ENCODE measurements around the gene CACNG6. TPM values are rescaled to one million over a fixed set of nuclear protein-coding genes. Genes with fewer than 3 reads are reported as not detected.

CACNG6 gene
- total RNA-seq, 1 donor from 2014 or later, result 0.27 TPM

DNA sequence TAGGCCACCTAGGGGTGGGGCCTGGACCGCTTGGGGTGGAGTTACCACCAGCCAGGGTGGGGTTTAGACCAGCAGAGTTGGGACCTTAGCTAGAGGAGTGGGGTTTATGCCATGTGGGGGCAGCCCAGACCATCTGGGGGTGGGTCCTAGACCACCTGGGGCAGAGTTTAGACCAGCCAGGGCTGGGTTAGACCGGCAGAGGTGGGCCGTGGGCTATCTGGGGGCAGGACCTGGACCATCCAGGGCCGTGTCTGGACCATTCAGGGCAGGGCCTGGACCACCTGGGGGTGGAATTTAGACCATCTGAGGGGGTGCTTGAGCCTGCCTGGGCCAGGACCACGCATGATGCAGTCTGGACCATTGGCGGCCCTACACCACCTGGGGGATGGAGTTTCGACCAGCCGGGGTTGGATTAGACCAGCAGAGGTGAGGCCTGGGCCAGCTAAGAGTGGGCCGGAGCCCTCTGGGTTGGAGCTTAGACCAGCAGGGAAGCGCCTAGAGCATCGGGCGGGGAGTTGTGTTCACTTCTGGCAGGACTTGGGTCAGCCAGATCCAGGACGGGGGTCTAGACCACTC lies 10.0 kb upstream of the CACNG6 start:
- Mint-ChIP-seq H3K36me3 (peaks cover 10% of the 10 kb centered on the region), H3K4me3 (peak overlapping the region; percentile 92), H3K27me3 (peaks cover 50% of the 10 kb centered on the region), H3K4me1 (ENCODE audit: unreplicated experiment) (peaks cover 25% of the 10 kb centered on the region), H3K27ac (no peak overlapping the region), H3K9me3 (peaks cover 15% of the 10 kb centered on the region)
- DNase-seq (ENCODE audit: extremely low spot score, unreplicated experiment), result no peak
- TF ChIP-seq CTCF (conservative IDR thresholded peaks at IDR 0.05), result no peak

- H3K27me3 Mint-ChIP-seq, result peaks cover 47% of the 10 kb centered on the region
- no peak overlapping the region for H3K4me3 Mint-ChIP-seq
- no peak for DNase-seq (ENCODE audit: extremely low spot score, unreplicated experiment)
- peaks cover 15% of the 10 kb centered on the region for H3K9me3 Mint-ChIP-seq
- peaks cover 25% of the 10 kb centered on the region for H3K4me1 Mint-ChIP-seq (ENCODE audit: unreplicated experiment)
- no peak for TF ChIP-seq CTCF (conservative IDR thresholded peaks at IDR 0.05)
- H3K36me3 Mint-ChIP-seq, result peaks cover 10% of the 10 kb centered on the region
- no peak overlapping the region for H3K27ac Mint-ChIP-seq
These were observed 9.4 kb upstream of the CACNG6 start for GRCh38 chr19:53982001-53982451.

GRCh38 chr19:53982611-53983010 lies 8.8 kb upstream of the CACNG6 start:
- H3K4me3 Mint-ChIP-seq, result no peak overlapping the region

DNA sequence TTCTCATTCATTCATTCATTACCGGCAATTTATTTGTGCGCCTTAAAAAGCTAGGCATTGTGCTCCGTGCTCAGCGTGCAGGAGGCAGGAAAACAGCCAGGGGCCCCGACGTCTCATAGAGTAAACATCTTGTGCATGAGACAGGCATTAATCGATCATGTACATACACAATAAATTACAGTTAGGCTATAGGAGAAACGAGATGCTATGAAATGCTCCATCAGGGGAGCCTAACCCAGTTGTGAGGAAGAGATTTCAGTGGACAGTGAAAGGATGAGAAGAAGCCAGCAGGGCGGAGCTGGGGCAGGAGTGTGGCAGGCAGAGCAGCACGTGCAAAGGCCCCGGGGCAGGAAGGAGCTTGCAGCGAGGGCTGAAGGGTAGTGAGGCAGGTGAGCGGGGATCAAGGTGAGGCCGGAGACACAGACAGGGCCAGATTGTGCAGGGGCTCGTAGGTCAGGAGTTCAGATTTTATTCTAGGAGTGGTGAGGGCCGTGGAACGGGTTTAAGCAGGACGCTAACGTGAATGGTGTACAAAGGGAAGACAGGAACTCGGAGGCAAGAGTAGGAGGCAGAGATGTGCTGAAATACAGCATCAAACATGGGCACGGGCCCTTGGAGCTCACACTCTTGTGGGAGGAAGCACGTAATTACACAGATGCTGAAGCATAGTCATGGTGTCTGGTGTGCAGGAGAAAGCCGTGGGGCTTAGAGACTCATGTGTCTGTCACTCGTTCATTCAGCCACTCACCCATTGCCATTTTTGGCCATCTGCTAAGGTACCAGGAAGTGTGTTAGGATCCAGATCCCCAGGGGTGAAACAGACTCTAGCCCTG lies 7.8 kb upstream of the CACNG6 start:
- Mint-ChIP-seq H3K27me3 (peaks cover 34% of the 10 kb centered on the region), H3K9me3 (peaks cover 10% of the 10 kb centered on the region), H3K27ac (no peak overlapping the region), H3K36me3 (peaks cover 10% of the 10 kb centered on the region), H3K4me3 (no peak overlapping the region), H3K4me1 (ENCODE audit: unreplicated experiment) (peaks cover 18% of the 10 kb centered on the region)
- no peak for DNase-seq (ENCODE audit: extremely low spot score, unreplicated experiment)
- no peak for TF ChIP-seq CTCF (conservative IDR thresholded peaks at IDR 0.05)

More at GRCh38 chr19:53982611-53983010, 8.8 kb upstream of the CACNG6 start:
- TF ChIP-seq CTCF (conservative IDR thresholded peaks at IDR 0.05), result no peak
- Mint-ChIP-seq H3K4me1 (ENCODE audit: unreplicated experiment) (peaks cover 22% of the 10 kb centered on the region), H3K36me3 (peaks cover 10% of the 10 kb centered on the region), H3K9me3 (peaks cover 11% of the 10 kb centered on the region), H3K27me3 (peaks cover 42% of the 10 kb centered on the region), H3K27ac (no peak overlapping the region)
- no peak for DNase-seq (ENCODE audit: extremely low spot score, unreplicated experiment)

GRCh38 chr19:53985863-53986262 lies 5.6 kb upstream of the CACNG6 start:
- TF ChIP-seq CTCF (conservative IDR thresholded peaks at IDR 0.05), result no peak
- H3K36me3 Mint-ChIP-seq, result peaks cover 3% of the 10 kb centered on the region
- H3K4me1 Mint-ChIP-seq (ENCODE audit: unreplicated experiment), result peaks cover 4% of the 10 kb centered on the region
- H3K27me3 Mint-ChIP-seq, result peaks cover 23% of the 10 kb centered on the region
- H3K27ac Mint-ChIP-seq, result no peak overlapping the region
- DNase-seq (ENCODE audit: extremely low spot score, unreplicated experiment), result no peak
- H3K4me3 Mint-ChIP-seq, result no peak overlapping the region
- H3K9me3 Mint-ChIP-seq, result peaks cover 3% of the 10 kb centered on the region
